Endothelial cell (in vitro differentiated cells): ENCODE measurements around the gene LRRC43. TPM values are rescaled to one million over a fixed set of nuclear protein-coding genes. Genes with fewer than 3 reads are reported as not detected.

Source experiments
- DNase-seq: peaks from one replicate; pipeline ENCODE4 v3.0.0; 2021; ENCODE audit warnings: low spot score
- H3K27ac Mint-ChIP-seq: one replicate; pipeline ENCODE4 v1.8.0; 2021; ENCODE audit warnings: mixed read lengths, inconsistent platforms; ENCODE audit not compliant: unreplicated experiment
- H3K27me3 Mint-ChIP-seq: one replicate; pipeline ENCODE4 v1.8.0; 2021; ENCODE audit warnings: mild to moderate bottlenecking, moderate library complexity, mixed read lengths, inconsistent platforms; ENCODE audit not compliant: unreplicated experiment
- H3K36me3 Mint-ChIP-seq: one replicate; pipeline ENCODE4 v1.8.0; 2021; ENCODE audit warnings: mild to moderate bottlenecking, low read depth, mixed read lengths, inconsistent platforms; ENCODE audit not compliant: unreplicated experiment
- H3K4me1 Mint-ChIP-seq: one replicate; pipeline ENCODE4 v1.8.0; 2021; ENCODE audit warnings: mild to moderate bottlenecking, mixed read lengths, inconsistent platforms; ENCODE audit not compliant: unreplicated experiment
- H3K4me3 Mint-ChIP-seq: one replicate; pipeline ENCODE4 v1.8.0; 2021; ENCODE audit warnings: mild to moderate bottlenecking, mixed read lengths, inconsistent platforms; ENCODE audit not compliant: unreplicated experiment
- H3K9me3 Mint-ChIP-seq: one replicate; pipeline ENCODE4 v1.8.0; 2021; ENCODE audit warnings: mixed read lengths, inconsistent platforms; ENCODE audit not compliant: unreplicated experiment
- CTCF ChIP-seq: fragments of 200-600 bp; sonication (generic); IDR thresholded peaks from one replicate; pipeline ENCODE4 v1.5.0; 2021; ENCODE audit warnings: antibody characterized with exemption; ENCODE audit not compliant: unreplicated experiment
- total RNA-seq: library from RNA; stranded (reverse); fragmentation: NEBNext Ultra II Directional; extraction: Animal tissue kit (Norgen Biotek cat#: 25700); gene quantifications from one replicate; pipeline ENCODE4 v1.2.1, GENCODE V29; 2021; ENCODE audit not compliant: unreplicated experiment

The LRRC43 gene
- total RNA-seq, 1 donor from 2014 or later, result 0.31 TPM

- Mint-ChIP-seq H3K9me3 (peaks cover 4% of the 10 kb centered on the region), H3K36me3 (peaks cover 50% of the 10 kb centered on the region), H3K4me1 (no peaks in the 10 kb centered on the region), H3K27ac (no peak overlapping the region), H3K4me3 (peak overlapping the region; percentile 74), H3K27me3 (peaks cover 8% of the 10 kb centered on the region)
- TF ChIP-seq CTCF, result no peak
- DNase-seq, result no peak
These were observed 42.3 kb upstream of the LRRC43 start for GRCh38 chr12:122140467-122141257.

- Mint-ChIP-seq H3K27ac (no peak overlapping the region), H3K4me3 (peak overlapping the region; percentile 42), H3K9me3 (peaks cover 4% of the 10 kb centered on the region), H3K27me3 (peaks cover 13% of the 10 kb centered on the region), H3K36me3 (peaks cover 48% of the 10 kb centered on the region), H3K4me1 (no peaks in the 10 kb centered on the region)
- TF ChIP-seq CTCF, result no peak
- DNase-seq, result no peak
These were observed 40.8 kb upstream of the LRRC43 start for GRCh38 chr12:122141911-122142725.

GRCh38 chr12:122142857-122143256 lies 40.1 kb upstream of the LRRC43 start:
- H3K9me3 Mint-ChIP-seq, result peaks cover 4% of the 10 kb centered on the region
- H3K4me3 Mint-ChIP-seq, result no peak overlapping the region
- no peak overlapping the region for H3K27ac Mint-ChIP-seq
- TF ChIP-seq CTCF, result no peak
- H3K36me3 Mint-ChIP-seq, result peaks cover 47% of the 10 kb centered on the region
- peaks cover 14% of the 10 kb centered on the region for H3K27me3 Mint-ChIP-seq
- DNase-seq, result no peak
- no peaks in the 10 kb centered on the region for H3K4me1 Mint-ChIP-seq

- DNase-seq, result no peak
- Mint-ChIP-seq H3K36me3 (peaks cover 39% of the 10 kb centered on the region), H3K27me3 (peaks cover 15% of the 10 kb centered on the region), H3K27ac (no peak overlapping the region), H3K9me3 (peaks cover 4% of the 10 kb centered on the region), H3K4me1 (peaks cover 9% of the 10 kb centered on the region), H3K4me3 (no peak overlapping the region)
- TF ChIP-seq CTCF, result no peak
These were observed 38.0 kb upstream of the LRRC43 start for GRCh38 chr12:122144885-122145284.
